MG63 (cell line): ENCODE measurements around the gene C1QTNF8. TPM values are rescaled to one million over a fixed set of nuclear protein-coding genes. Genes with fewer than 3 reads are reported as not detected.

ENCODE experiments used
- DNase-seq: peaks from one replicate; pipeline ENCODE4 v3.0.0-alpha.2; 2020
- H3K27me3 ChIP-seq: fragments of 250-450 bp; sonication (Bioruptor Pico); 2 replicates; pipeline ENCODE4 v1.5.1; 2020; ENCODE audit warnings: mild to moderate bottlenecking, moderate library complexity
- H3K36me3 ChIP-seq: fragments of 250-450 bp; sonication (Bioruptor Pico); 2 replicates; pipeline ENCODE4 v1.5.1; 2020; ENCODE audit warnings: mild to moderate bottlenecking, moderate library complexity
- H3K4me3 ChIP-seq: fragments of 250-450 bp; sonication (Bioruptor Pico); 2 replicates; pipeline ENCODE4 v1.5.1; 2020; ENCODE audit warnings: mild to moderate bottlenecking, moderate library complexity
- H3K9me3 ChIP-seq: fragments of 250-450 bp; sonication (Bioruptor Pico); 2 replicates; pipeline ENCODE4 v1.5.1; 2020; ENCODE audit warnings: mild to moderate bottlenecking, moderate library complexity
- total RNA-seq: library from RNA; depleted of rRNA; stranded (reverse); fragments of >200 nt; shearing (Covaris generic); gene quantifications from 2 replicates; pipeline ENCODE4 v1.2.3, GENCODE V29; 2014; ENCODE audit warnings: low replicate concordance

C1QTNF8 gene
- total RNA-seq, 1 experiment from 2014 or later, result not detected

DNA sequence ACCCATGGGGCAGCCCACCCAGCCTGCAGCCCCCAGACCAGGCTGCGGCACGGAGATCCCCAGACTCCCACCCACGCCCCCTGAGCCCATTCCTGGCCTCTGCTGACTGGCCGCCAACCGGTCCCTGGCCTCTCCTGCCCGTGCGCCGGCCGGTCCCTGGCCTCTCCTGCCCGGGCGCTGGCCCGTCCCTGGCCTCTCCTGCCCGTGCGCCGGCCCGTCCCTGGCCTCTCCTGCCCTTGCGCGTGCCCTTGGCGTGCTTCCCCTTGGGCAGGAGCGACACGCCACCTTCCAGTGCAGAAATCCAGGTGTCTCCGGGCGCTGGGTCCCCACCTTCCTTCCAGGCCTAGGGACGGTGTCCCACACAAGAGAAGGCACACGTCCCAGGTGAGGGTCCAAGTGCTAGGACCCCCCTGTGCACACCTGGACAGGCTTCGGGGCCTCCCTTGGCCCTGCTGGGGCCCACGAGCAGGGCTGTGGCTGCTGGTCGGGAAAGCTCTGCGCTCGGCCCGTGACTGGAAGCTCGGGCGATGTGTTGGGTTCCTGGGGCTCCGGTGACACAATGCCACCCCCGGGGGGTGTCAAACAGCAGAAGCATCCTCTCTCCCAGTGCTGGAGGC, 35.4 kb upstream of the C1QTNF8 start:
- Histone ChIP-seq H3K36me3 (no peaks in the 10 kb centered on the region), H3K4me3 (no peak overlapping the region), H3K27me3 (no peaks in the 10 kb centered on the region), H3K9me3 (no peaks in the 10 kb centered on the region)
- no peak for DNase-seq

DNA sequence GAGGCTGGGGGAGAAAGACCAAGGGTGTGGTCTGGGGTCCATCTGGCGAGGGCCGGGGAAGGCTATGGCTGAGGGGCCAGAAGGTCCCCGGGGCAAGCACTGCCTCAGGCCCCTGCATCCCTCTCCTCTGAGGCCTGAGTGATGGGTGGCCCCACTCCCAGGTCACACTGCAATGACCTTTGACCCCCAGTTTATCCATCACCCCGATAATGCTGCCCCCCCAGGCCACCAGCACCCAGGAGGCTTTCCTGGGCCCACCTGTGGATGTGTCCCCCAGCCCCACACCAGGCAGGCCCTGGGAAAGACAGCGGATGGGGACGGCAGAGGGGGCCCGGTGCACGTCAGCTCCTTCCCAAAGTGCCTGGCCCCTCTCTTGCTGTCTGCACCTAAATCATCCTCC, 34.3 kb upstream of the C1QTNF8 start:
- no peak for DNase-seq
- Histone ChIP-seq H3K36me3 (no peaks in the 10 kb centered on the region), H3K27me3 (no peaks in the 10 kb centered on the region), H3K9me3 (no peaks in the 10 kb centered on the region), H3K4me3 (no peak overlapping the region)

DNA sequence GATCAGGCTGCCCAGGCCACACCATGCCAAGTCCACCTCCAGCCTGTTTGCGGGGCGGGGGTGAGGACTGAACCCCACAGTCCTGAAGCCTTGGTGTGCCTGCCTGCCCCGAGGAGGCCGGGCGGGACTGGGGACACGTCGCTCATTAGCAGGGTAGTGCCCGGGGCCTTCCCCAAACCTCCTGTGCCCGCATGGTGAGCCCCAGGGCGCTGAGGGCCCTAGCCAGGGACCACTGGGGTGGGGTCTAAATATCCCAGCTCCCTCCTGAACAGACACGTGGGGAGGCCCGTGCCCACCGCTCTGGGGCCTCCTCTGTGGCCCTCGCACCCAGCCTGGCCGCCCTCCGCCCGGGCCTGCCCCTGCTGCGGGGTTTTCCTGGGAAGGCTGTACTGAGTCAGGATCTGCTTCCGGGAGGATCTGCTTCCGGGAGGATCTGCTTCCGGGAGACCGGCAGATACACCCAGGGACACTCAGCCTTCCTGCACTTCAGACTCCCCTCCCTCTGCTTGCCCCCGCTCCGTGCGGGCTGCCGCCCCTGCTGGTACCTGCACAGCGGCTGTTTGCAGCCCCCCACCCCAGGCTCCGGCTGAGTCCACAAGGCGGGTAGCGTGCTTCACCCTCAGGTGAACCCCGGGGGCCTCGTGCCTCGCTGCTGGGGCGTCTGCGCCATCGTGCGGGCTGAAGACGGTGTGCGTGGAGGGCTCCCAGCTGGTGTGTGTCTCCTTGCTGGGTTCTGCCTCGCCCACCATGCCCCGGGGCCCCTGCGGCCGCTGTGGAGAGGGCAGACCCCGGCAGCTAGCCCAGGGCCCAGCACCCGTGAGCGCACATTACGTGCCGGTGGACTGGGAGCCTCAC, 33.3 kb upstream of the C1QTNF8 start:
- DNase-seq, result no peak
- Histone ChIP-seq H3K4me3 (no peak overlapping the region), H3K36me3 (no peaks in the 10 kb centered on the region), H3K9me3 (no peaks in the 10 kb centered on the region), H3K27me3 (no peaks in the 10 kb centered on the region)

DNA sequence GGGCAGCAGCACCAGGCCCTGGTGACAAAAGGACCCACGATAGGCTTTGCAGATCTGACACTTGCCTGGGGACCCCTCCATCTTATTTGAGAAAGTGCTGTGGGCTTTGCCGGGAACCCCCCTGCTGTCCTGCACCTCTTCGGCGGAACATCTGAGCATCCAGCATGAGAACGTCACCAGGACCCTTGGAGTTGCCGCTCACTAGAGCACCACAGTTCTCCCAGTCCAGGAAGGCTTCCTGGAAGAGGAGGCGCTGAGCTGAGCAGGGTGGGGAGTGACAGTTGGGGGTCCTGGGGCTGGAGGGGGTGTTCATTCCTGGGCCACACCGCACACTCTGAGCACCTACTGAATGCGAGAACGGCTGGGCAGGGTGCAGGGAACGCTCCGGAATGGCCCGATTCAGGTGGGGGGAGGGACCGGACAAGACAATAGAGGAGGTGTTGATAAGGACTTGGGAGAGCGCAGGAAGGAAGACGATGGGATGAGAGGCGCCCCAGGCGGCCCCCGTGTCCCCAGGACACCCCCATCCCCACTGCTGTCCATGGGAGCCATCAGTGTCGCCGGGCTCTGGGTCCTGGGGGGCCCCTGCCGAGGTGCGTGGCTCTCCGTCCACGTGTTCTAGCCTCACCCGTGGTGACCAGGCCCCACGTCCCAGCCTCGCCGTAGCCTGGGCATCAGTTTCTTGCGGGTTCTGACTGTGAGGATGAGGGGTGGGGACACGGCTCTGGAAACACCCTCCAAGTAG, 32.1 kb upstream of the C1QTNF8 start:
- H3K36me3 ChIP-seq, result no peaks in the 10 kb centered on the region
- no peaks in the 10 kb centered on the region for H3K9me3 ChIP-seq
- DNase-seq, result no peak
- no peak overlapping the region for H3K4me3 ChIP-seq
- H3K27me3 ChIP-seq, result no peaks in the 10 kb centered on the region

DNA sequence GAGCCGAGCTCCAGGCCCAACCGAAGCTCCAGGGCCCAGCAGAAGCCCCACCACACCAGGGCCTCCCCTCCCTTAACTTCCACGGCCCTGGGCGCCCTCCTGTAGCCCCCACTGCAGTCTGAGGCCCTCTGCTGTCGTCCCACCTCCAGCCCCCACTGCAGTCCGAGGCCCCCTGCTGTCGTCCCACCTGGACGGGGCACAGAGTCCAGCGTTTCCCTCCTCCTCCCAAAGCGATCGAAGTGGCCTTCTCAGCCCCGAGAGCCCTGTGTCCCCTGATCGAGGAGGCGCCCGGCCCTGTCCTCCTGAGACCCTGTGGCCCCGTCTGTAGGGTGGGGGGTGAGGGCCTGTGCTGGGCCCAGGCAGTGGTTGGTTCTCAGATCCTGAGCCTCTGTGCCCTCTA, 31.1 kb upstream of the C1QTNF8 start:
- H3K27me3 ChIP-seq, result no peaks in the 10 kb centered on the region
- DNase-seq, result no peak

DNA sequence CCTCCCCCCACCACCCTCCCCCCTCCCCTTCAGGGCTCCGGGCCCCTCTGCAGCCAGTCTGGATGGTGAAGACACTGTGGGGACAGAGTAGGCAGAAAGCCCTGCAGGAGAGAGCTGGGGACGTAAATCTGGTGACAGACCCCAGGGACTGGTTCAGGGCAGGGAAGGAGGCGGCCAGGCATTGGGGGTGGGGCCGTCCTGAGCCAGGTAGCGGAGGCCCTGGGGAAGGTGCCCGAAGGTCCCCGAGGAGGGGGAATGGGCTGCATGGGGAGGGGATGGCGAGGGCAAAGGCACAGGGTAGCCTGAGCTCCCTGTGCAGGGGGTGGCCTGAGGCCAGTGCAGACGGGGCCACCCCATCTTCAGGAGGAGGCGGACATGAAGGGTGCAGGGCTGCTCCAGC, 30.5 kb upstream of the C1QTNF8 start:
- no peak overlapping the region for H3K4me3 ChIP-seq
- H3K27me3 ChIP-seq, result no peaks in the 10 kb centered on the region
- H3K9me3 ChIP-seq, result no peaks in the 10 kb centered on the region
- no peak for DNase-seq
- no peaks in the 10 kb centered on the region for H3K36me3 ChIP-seq

More for the DNA sequence above, 31.1 kb upstream of the C1QTNF8 start:
- Histone ChIP-seq H3K36me3 (no peaks in the 10 kb centered on the region), H3K9me3 (no peaks in the 10 kb centered on the region), H3K4me3 (no peak overlapping the region)

DNA sequence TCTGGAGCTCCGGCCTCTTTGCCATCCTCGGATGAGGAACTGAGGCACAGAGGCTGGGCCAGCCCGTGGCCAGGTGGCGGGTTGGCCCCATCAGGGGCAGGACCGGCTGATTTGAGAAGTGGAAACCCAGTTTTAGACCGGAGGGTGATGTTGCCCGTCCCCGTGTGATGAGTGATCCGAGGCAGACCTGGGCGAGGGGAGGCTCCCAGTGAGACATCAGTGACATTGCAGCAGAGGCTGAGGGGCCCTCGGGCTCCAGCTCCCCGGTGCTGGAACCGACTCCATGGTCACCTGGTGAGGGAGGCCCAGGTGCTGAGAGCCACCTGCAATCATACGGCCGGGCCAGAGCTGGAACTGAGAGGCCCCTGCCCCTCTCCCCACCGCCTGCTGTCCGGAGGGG, 30.0 kb upstream of the C1QTNF8 start:
- Histone ChIP-seq H3K36me3 (no peaks in the 10 kb centered on the region), H3K4me3 (no peak overlapping the region), H3K27me3 (no peaks in the 10 kb centered on the region), H3K9me3 (no peaks in the 10 kb centered on the region)
- no peak for DNase-seq

DNA sequence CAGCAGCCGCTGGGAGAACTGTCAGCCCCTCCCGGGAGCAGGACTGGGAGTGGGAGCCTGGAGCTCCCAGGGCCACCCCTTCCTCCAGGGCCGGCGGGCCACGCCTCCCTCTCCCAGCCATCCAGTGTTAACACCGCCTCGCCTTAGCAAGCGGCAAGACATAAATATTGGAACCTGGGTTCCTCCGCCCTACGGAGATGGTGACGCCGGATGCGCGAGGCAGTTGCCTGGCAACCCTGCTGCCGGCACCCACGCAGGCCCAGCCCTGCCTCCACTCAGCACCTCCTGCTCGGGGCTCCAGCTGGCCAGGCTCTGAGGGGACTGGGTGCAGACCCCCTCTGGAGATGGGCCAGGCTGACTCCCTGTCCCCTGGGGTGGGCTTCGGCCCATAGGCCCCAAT, 29.4 kb upstream of the C1QTNF8 start:
- Histone ChIP-seq H3K36me3 (no peaks in the 10 kb centered on the region), H3K4me3 (no peak overlapping the region), H3K27me3 (no peaks in the 10 kb centered on the region), H3K9me3 (no peaks in the 10 kb centered on the region)
- DNase-seq, result no peak

DNA sequence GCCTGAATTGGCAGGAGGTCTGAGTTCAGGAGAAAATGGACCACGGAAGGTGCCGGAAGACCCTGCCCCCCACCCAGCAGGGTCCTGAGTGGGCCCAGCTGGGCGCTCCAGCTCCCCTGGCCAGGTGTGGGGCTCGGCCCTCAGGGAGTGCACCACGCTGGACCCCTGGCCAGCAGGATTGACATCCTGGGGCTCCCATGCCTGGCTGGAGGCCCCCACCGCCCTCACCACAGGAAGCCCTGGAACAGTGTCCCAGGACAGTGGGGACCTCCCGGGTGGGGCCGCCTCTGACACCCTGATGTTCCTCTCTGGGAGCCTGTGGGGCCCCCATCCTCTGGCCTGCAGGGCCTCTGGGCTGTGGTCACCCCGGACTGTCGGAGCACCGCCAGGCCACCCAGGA, 28.8 kb upstream of the C1QTNF8 start:
- H3K36me3 ChIP-seq, result no peaks in the 10 kb centered on the region
- H3K4me3 ChIP-seq, result no peak overlapping the region
- H3K9me3 ChIP-seq, result no peaks in the 10 kb centered on the region
- H3K27me3 ChIP-seq, result no peaks in the 10 kb centered on the region
- DNase-seq, result no peak

DNA sequence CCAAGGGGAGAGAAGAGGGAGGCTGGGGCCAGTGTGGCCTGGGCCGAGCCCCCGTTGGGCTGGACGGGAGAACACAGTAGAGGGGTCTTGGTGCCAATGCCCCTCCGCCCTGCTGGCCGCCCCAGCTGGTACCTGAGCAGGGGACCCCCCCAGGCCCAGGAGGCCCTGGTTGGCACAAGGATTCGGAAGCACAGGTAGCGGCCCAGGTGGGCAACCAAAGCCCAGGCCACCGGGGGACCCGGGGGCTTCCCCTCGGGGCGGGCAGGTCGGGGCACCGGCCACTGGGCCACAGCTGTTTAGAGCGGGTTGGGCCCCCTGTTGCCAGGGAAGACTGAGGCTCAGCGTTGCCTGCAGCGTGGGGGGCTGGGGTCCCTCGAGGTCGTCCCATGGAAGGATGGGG, 28.2 kb upstream of the C1QTNF8 start:
- H3K4me3 ChIP-seq, result no peak overlapping the region
- no peaks in the 10 kb centered on the region for H3K9me3 ChIP-seq
- H3K27me3 ChIP-seq, result no peaks in the 10 kb centered on the region
- no peak for DNase-seq
- no peaks in the 10 kb centered on the region for H3K36me3 ChIP-seq

DNA sequence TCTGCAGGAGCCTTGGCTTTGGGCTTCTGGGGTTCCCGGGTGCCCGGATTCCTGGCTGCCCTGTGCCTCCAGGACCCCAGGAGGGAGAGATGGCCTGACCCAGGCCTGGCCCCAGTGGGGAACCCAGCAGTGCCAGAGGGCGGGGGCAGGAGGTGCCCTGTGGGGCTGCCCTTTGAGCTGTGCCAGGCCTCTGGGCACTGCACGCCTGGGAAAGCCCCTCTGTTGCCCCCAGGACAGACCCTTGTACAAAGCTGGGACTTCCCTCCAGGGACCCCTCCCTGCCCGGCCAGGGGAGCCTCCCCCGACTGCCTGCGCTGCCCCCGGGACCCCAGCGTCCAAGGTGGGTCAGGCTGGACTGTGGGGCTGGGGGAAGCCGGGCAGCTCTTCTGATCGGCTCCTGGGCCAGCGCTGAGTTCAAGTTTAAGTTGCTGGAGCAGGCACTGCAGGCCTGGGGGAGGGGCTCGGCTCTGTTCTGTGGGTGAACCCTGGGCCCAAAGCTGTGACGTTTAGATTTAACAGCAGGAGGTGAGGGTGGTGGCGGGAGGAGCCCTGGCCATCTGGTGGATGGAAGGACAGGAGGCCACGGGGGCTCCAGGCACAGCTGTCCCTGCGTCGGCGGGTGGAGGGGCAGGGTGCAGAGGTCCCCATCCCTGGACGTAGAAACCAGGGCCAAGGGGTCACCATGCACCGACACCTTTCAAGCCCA, 27.6 kb upstream of the C1QTNF8 start:
- no peak for DNase-seq
- Histone ChIP-seq H3K4me3 (no peak overlapping the region), H3K27me3 (no peaks in the 10 kb centered on the region), H3K9me3 (no peaks in the 10 kb centered on the region), H3K36me3 (no peaks in the 10 kb centered on the region)

DNA sequence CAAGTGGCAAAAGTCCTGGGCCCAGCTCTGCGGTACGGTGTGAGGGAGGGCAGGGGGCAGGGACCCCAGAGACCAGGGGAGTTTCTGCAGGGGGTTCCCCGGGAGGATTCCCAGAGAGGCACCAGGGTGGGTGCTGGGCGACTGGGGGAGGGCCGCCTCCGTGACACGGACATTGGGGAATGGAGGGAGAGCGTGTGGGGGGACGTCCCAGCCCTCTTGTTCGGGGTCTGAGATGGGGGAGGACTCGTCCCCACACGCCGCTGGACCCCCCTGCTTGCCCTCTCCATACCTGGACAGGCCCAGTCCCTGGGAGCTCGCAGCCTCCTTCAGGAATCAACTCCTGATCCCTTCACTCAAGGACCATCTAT, 26.3 kb upstream of the C1QTNF8 start:
- DNase-seq, result no peak
- Histone ChIP-seq H3K4me3 (no peak overlapping the region), H3K27me3 (no peaks in the 10 kb centered on the region), H3K9me3 (no peaks in the 10 kb centered on the region), H3K36me3 (no peaks in the 10 kb centered on the region)

DNA sequence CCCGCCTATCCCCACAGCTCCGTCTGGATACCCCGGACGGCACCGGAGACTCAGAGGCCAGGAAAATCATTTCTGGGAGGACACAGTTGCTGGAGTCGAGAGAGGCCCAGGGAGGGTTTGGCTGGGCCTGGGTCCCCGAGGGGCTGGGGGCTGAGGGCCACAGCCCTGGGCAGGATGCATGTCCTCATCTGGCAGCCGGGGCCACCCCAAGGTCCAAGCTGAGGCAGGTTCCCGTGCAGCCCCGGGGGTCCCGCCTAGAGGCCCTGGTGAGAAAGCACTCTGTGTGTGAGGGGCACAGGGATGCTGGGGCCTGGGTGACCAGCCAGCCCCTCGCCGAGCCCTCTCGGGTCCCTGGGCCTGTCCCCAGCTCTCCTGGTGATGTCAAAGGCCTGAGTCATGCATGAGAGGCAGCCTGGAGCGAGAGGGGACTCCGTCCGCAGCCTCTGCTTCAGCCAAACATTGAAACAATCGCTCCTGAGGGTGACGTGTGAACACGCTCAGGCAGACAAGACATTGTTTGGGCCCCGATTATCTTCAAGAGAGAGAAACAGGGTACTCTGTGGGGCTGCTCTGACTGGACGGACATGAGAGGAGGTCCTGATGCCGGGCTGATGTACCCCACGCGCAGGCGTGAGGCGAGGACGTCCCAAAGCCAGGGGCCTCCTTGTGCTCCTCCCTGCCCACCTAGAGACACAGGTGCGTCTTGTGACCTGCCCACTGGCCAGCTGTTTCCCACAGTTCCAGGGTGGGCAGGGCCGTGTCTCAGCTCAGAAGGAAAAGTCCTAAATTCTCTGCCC, 25.8 kb upstream of the C1QTNF8 start:
- Histone ChIP-seq H3K27me3 (no peaks in the 10 kb centered on the region), H3K4me3 (no peak overlapping the region), H3K36me3 (no peaks in the 10 kb centered on the region), H3K9me3 (no peaks in the 10 kb centered on the region)
- no peak for DNase-seq

DNA sequence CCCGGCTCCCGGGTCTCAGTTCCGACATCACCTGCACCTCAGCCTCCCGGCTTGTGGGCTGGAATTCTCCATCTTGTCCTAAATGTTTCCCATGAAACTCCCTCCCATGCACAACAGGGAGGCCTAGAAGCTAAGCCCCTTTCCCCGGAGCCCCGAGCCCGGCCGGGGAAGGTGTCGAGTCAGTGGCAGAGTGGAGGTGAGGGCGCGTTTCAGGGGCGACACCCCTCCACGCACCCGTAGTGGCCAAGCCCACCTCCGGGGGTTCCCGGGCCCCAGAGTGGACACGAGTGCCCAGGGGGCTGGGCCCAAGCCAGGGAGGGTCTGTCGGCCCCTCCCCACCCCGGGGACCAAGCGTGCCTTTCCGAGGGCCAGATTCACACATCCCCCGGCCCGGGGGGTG, 25.0 kb upstream of the C1QTNF8 start:
- no peak for DNase-seq
- H3K36me3 ChIP-seq, result no peaks in the 10 kb centered on the region
- H3K9me3 ChIP-seq, result no peaks in the 10 kb centered on the region
- no peaks in the 10 kb centered on the region for H3K27me3 ChIP-seq
- no peak overlapping the region for H3K4me3 ChIP-seq

DNA sequence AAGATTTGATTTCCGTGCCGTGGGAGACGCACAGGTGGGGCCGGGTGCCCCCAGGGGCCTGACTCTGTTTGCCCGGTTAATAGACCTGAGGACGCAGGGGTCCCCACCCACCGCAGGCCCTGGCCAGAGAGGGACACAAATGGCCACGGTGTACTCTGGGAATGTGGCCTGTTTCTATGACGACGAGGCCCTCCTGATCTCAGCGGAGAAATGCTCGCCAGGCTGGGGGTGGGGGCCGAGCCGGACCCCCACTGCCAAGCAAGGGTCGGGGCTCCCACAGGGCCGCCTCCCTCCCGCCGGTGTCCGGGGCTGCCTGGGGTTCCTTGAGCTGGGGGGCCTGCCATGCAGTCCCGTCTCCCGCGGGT, 24.5 kb upstream of the C1QTNF8 start:
- Histone ChIP-seq H3K27me3 (no peaks in the 10 kb centered on the region), H3K9me3 (no peaks in the 10 kb centered on the region), H3K36me3 (no peaks in the 10 kb centered on the region), H3K4me3 (no peak overlapping the region)
- no peak for DNase-seq

DNA sequence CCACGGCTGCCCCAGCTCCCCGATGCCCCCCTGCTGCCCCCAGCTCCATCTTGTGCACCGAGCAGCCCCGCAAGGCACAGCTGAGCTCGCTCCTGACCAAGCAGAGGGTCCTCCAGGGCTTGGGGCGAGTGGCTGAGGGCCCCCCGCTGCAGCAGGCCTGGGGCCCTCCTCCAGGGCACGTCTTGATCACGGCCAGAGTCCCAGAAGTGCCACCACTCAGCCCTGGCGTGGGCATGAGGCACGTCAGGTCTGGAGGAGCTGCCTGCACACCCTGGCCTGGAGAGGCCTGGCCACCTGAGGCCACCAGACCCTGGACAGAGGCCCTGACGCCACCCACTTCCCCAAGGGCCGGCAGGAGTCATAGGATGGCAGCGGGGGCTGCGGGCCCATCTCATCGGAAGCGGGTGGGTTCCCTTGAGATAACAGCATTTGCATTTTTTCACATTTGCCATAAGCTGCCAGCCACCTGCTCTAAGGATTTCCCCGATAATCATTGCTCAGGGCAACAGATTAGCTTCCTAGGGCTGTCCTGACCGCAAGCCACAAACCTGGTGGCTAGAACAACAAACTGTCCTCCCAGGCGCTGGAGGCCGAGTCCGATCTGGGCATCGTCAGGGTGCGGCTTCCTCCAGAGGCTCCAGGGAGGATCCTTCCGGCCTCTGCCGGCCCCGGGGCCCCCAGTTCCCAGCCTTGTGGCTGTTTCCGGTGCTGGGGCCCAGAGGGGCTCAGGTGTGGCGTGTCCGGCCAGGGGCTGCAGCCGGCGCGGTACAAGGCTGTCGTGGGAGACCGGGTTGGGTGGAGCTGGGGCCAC, 23.9 kb upstream of the C1QTNF8 start:
- Histone ChIP-seq H3K36me3 (no peaks in the 10 kb centered on the region), H3K27me3 (no peaks in the 10 kb centered on the region), H3K9me3 (no peaks in the 10 kb centered on the region), H3K4me3 (no peak overlapping the region)
- no peak for DNase-seq
